Adrenal gland (tissue), 5 donors: ENCODE measurements around the gene TMEM61.

Experiments used
- CTCF ChIP-seq, 6 experiments: fragments of 450-650 bp in 4 of 6; fragments of 200-600 bp in 2 of 6; sonication (generic) in 1 of 6; IDR thresholded peaks; 1 replicate in 5 of 6; 2 replicates in 1 of 6; pipeline versions ENCODE4 v1.5.1 to v1.8.0; 2016 to 2021; ENCODE audit warnings: antibody characterized with exemption in 6 of 6, mild to moderate bottlenecking in 2 of 6, moderate library complexity in 1 of 6
- POLR2A ChIP-seq, 2 donors: fragments of 450-650 bp; IDR thresholded peaks; one replicate each; pipeline ENCODE4 v1.6.1; 2017; ENCODE audit warnings: antibody characterized with exemption in 2 of 2, mild to moderate bottlenecking in 2 of 2, moderate library complexity in 1 of 2
- donor health status: DM: no; HTN: no; CAD: no.

- no peak for TF ChIP-seq CTCF (IDR thresholded peaks at IDR 0.05)
- TF ChIP-seq POLR2A (IDR thresholded peaks at IDR 0.05) = no peak
Measured at GRCh38 chr1:54989473-54989872, 9.0 kb downstream of the TMEM61 start.
